Retina (tissue), 1 donor: ENCODE results near the gene KLK12.

Experiments
- DNase-seq: peaks from one replicate; pipeline ENCODE4 v3.0.0-alpha.2; 2016

KLK12 gene

GRCh38 chr19:51044327-51044726 lies 9.5 kb upstream of the KLK12 start:
- DNase-seq = no peak

- DNase-seq = no peak
Observed at GRCh38 chr19:51043497-51043896, 8.7 kb upstream of the KLK12 start.

- DNase-seq = no peak
Observed at GRCh38 chr19:51040151-51040550, 5.3 kb upstream of the KLK12 start.

GRCh38 chr19:51036519-51036918 lies 1.7 kb upstream of the KLK12 start:
- DNase-seq = no peak

GRCh38 chr19:51031880-51032225 lies 2.9 kb downstream of the KLK12 start:
- no peak for DNase-seq

GRCh38 chr19:51031220-51031879 lies 3.5 kb downstream of the KLK12 start:
- no peak for DNase-seq

- no peak for DNase-seq
Observed at GRCh38 chr19:51030631-51031030, 4.2 kb downstream of the KLK12 start.

GRCh38 chr19:51029718-51030117 lies 5.1 kb downstream of the KLK12 start:
- no peak for DNase-seq

- DNase-seq = no peak
Observed at GRCh38 chr19:51027873-51028272, 6.9 kb downstream of the KLK12 start.

GRCh38 chr19:51027126-51027806 lies 7.5 kb downstream of the KLK12 start:
- no peak for DNase-seq

- DNase-seq = no peak
Observed at GRCh38 chr19:51026554-51026831, 8.3 kb downstream of the KLK12 start, which contains the start of gene KLK11. Gene KLK11, minus strand, starts transcription at chr19:51026616. Its CDS starts 985 bp downstream, at chr19:51025631.

GRCh38 chr19:51025809-51026553 lies 8.8 kb downstream of the KLK12 start:
- no peak for DNase-seq

GRCh38 chr19:51025401-51025800 lies 9.4 kb downstream of the KLK12 start:
- no peak for DNase-seq

- DNase-seq = no peak
Observed at GRCh38 chr19:51024924-51025323, 9.9 kb downstream of the KLK12 start.

GRCh38 chr19:51023946-51024345 lies 10.9 kb downstream of the KLK12 start:
- no peak for DNase-seq

- no peak for DNase-seq
Observed at GRCh38 chr19:51022526-51022925, 12.3 kb downstream of the KLK12 start.

GRCh38 chr19:51020988-51021651 lies 13.7 kb downstream of the KLK12 start:
- peak; percentile 65 for DNase-seq

- DNase-seq = no peak
Observed at GRCh38 chr19:51019544-51019925, 15.3 kb downstream of the KLK12 start, which contains the start of gene KLK10. Gene KLK10, minus strand, starts transcription at chr19:51019709. Its CDS starts 579 bp downstream, at chr19:51019130.

- peak; percentile 36 for DNase-seq
Observed at GRCh38 chr19:51018745-51019543, 15.9 kb downstream of the KLK12 start.

GRCh38 chr19:51016798-51017683 lies 17.8 kb downstream of the KLK12 start:
- peak; percentile 80 for DNase-seq

- DNase-seq = no peak
Observed at GRCh38 chr19:51015691-51016267, 19.0 kb downstream of the KLK12 start.
